GM21825 (cell line): Measurements from ENCODE around the gene ENGASE.

Experiments
- ATAC-seq: cut with Tn5 transposase; IDR thresholded peaks from one replicate; pipeline ENCODE4 v1.9.1; 2021; ENCODE audit warnings: mild to moderate bottlenecking, moderate library complexity; ENCODE audit not compliant: unreplicated experiment

The ENGASE gene

DNA sequence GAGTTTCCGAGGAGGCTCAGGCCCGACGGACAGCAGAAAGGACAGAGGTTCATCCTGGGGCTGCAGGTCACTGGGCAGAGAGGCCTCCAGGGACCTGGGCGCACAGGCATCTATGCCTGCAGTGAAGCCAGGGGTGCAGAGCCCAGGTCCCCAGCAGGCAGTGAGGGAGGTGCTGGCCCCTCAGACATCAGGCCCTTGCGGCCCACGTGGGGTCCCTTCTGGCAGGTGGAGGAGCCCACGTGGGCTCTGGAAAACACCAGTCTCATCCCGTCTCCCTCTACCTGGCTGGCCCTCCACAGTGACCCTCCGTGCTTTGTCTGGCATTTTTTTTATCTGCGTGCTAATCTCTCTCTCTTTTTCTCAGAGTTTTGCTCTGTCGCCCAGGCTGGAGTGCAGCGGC, 36.5 kb downstream of the ENGASE start:
- no peak for ATAC-seq

DNA sequence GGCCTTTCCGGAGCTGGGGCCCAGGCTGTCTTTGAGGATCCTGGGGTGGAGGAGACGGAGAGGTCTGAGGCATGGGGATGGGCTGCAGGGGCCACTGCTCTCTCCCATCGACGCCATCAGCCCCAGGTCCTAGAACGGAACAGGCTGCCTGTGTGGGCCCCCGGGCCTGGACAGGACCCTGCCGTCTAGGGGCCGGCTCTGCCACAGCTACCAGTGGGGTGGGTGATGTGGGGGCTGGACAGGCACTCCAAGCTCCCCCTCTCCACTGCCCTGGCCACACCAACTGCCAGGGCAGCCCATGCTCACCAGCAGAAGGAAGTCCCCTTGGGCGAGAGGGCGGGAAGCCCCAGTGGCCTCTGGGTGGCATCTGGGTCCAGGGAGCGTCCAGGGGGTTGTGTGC, 37.8 kb downstream of the ENGASE start:
- ATAC-seq = no peak

- no peak for ATAC-seq
These were observed 39.3 kb downstream of the ENGASE start for GRCh38 chr17:79113699-79114457.

DNA sequence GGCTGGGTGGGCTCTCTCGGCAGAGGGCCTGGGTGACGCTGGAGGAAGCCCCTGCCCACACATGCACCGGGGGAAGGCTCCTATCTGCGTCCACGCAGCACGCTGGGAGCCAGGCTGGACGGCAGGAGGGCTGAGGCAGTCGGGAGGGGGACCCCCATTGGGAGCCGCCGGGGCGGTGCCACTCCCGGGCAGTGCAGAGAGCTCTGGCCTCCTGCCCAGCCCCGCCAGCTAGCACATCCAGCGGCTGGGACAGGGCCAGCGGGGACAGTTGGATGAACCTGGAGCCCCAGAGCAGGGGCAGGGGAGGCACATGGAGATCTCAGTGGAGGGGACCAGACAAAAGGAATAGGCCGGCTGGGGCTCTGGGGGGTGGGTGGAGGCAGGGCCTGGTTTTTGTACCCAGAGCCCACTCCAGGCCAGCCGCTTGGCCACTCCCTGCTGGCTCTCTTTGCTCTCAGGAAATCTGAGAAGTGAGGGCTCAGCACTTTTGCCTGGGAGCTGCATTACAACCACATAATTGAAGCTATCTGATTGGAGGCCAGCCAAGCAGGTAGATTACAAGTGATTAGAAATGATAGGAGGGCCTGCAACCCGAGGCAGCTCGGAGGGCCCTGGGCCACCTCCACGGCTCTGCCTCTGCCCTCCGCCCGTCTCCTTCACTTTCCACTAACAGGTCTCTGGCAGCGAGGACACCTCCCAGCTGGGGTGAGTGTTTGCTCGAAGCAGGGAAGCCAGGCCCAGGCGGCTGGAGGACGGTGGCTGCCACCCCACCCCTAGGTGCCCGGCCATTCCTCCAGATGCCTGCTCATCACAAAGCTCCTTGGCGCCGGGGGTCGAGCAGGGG, 40.1 kb downstream of the ENGASE start:
- no peak for ATAC-seq

DNA sequence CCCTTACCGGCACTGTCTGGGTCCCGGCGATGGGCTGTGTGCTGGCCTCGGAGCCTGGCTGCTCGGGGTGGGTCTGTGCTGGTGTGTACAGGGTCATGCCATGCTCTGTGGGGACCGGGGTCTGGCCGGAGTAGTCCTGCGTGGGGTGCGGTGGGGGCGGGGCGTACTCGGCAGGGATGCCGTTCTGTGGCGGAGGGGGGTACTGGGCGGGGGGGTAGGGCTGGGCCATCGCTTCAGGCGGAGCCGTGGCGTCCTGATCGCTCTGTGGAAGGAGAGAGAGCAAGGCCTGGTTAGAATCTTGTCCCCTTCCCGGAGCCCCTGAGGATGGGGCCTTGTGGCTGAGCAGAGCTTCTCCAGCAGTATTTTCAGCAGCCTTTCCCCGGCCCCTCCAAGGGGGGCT, 40.9 kb downstream of the ENGASE start:
- no peak for ATAC-seq

GRCh38 chr17:79116575-79117368, 42.1 kb downstream of the ENGASE start:
- no peak for ATAC-seq

DNA sequence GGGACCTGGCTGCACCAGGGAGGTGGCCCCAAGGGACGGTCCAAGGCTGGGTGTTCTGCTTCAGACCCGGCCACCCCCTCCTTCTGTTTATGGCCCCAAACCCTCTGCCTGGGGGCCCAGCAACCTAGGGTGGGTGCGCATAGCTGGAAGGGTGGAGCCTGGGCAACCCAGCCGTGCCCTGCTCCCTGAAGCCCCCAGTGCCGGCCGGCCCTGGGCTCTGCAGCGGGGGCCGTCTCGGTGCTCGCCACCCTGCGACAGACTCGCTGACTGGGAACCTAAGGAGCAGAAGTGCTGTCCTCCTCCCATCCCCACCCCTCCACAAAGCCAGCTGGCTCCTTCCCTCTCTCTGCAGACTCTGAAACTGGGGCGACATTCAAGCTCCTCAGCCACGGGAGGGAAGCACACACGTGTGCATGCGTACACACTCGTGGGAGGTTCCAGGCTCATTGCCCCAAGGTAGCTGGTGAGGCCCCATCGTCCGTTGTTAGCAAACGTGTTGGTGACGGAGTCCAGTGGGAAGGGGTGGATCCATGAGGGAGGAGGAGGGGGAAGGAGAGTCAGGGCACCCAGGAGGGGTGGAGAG, 43.4 kb downstream of the ENGASE start:
- no peak for ATAC-seq

DNA sequence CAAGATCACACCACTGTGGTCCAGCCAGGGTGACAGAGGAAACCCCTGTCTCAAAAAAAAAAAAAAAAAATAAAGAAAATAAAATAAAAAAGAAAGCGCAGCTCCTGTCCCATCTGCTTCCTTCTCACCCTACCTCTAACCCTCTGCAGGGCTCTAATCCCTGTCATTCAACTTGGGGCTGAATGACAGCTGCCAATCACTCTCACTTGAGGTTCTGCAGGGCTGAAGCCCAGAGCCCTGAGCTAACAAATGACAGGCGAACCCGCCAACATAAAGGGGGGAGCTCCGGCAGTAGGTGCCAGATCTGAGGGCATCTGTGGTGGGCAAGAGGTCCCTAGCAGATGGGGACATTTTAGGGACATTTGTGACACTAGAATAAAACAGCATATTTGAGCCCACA, 44.3 kb downstream of the ENGASE start:
- no peak for ATAC-seq

GRCh38 chr17:79120259-79120658, 45.6 kb downstream of the ENGASE start:
- no peak for ATAC-seq

- ATAC-seq = no peak
These were observed 49.4 kb downstream of the ENGASE start for GRCh38 chr17:79123988-79124387.

DNA sequence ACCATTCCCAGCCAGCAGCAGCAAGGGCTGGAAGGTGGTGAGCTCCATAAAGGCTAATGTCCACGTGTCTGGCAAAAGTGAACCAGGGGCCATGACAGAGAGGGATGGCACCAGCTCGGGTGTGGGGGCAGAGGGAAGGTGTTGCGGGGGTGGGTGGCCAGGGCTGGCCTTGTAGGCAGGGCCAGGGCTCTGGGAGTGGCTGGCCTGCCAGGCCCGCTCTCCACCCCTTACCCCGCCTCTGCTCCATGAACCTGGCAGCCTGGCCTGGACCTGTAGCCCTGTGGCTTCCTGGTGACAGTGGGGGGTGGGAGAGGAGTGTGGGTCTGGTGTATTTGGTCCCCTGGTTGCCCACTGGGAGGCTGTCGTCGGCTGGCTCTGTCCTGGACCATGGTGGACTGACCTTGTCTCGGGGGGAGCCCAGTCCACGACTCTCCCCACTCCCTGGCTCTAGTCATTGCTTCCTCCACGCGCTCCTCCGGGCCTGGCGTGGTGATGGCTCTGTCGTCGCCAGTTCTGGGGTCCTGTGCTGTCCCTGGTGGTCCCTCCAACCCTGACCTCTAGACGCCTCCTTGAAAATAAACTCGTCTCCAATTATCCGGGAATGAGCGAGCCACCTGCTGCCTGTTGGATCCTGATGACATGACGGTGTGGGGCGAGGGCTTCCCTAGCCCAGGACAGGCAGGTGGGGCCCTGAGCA, 50.0 kb downstream of the ENGASE start:
- ATAC-seq = no peak

DNA sequence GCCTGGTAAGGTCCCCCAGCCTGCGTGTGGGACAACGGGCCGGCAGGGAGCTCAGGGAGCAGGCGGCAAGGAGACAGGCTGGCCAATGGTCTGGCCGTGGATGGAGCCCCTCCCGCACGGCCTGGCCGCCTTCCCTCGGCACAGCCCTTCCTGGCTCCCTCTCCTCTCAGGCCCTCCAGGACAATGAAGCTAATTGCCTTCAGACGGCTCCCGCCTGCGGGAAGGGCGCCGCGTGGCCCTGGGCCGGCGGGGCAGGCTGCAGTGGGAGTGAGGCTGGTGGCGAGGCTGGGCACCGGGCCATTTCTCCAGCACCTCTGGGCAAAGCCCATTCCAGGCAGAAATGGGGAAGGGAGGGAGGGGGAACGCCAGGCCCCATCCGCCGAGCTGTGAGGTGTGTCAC, 50.9 kb downstream of the ENGASE start:
- no peak for ATAC-seq

DNA sequence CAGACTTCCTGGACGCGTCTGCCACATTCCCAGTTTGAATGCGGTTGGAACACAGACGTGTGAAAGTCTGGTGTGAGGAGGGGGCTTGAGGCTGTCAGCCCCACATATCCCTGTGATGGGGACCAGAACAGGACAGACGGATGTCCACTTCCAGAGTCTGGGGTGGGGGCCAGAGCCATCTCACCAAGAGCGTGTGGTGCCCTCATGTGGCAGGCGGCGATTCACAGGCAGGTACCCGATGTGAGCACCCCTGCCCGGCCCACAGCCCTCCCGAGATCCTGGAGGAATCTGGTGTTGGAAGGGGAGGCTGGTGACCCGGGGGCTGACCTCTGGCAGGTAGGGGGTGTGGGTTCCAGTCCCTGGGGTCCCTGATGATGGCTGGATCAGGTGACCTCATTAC, 51.5 kb downstream of the ENGASE start:
- no peak for ATAC-seq

- no peak for ATAC-seq
These were observed 53.0 kb downstream of the ENGASE start for GRCh38 chr17:79127534-79128135.

- no peak for ATAC-seq
These were observed 54.9 kb downstream of the ENGASE start for GRCh38 chr17:79129523-79129922.

GRCh38 chr17:79130536-79131273, 56.1 kb downstream of the ENGASE start:
- no peak for ATAC-seq

DNA sequence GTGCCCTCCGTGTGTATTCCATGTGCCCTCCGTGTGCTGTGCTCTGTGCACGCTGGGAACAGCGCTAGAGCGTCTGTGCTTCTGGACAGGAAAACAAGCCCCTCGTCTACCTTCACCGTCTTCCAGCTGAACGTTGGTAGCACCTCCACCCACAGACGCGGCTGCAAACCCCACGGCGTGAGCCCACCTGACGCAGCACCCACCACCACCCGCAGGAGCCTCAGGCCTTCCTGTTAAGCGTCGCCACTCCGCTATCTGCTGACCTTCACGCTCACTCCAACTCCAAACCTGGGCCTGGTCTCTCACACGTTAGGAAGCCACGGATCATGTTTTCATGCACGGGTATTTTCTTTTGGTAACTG, 56.6 kb downstream of the ENGASE start:
- ATAC-seq = no peak

DNA sequence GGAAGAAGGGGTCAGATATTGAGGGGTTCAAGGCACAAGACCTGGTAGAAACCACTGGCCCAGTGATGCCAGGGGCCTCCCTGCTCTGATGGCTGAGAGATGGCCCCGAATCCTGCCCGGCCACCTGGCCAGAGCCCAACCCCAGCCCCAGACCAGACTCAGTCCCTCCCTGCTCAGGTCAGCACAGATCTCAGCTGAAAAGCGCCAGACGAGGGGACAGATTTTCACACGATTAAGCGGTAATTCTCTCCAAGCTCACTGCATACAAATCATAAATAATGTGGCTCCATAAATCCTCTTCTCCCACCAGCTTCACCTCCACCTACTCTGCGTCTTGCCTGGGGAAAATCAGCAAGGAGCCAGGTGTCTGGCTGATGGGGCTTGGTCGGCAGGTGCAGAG, 57.1 kb downstream of the ENGASE start:
- ATAC-seq = no peak

- ATAC-seq = no peak
These were observed 57.8 kb downstream of the ENGASE start for GRCh38 chr17:79132271-79133064.
